Naive thymus-derived CD8-positive, alpha-beta T cell (primary cell): Measurements from ENCODE around the gene RNF34. TPM values are rescaled to one million over a fixed set of nuclear protein-coding genes. Genes with fewer than 3 reads are reported as not detected.

Experiments used
- ATAC-seq, 2 donors: fragments of 150-1000 bp; cut with Tn5 transposase in 1 of 2; sonication (Bioruptor Pico), chemical (Tn5 transposase) in 1 of 2; 1 replicate in 1 of 2; 2 replicates in 1 of 2; pipeline ENCODE4 v1.10.0; 2021; ENCODE audit warnings: mild to moderate bottlenecking in 2 of 2, moderate library complexity in 2 of 2
- POLR2A ChIA-PET: fragments of 350-600 bp; sonication (Branson Sonifier 250); formaldehyde crosslinking; loops from one replicate; lab custom pipeline; 2021; ENCODE audit warnings: antibody characterized with exemption; lab: Charles Lee
- DNase-seq, 10 donors: peaks; one replicate each; pipeline versions ENCODE4 v3.0.0 to v3.0.0-alpha.2; 2020 to 2022
- H3K27ac Mint-ChIP-seq, 10 donors: one replicate each; pipeline ENCODE4 v1.8.0; 2020 to 2022; ENCODE audit warnings: mild to moderate bottlenecking in 10 of 10, mixed read lengths in 10 of 10, moderate library complexity in 4 of 10, inconsistent platforms in 1 of 10
- H3K27me3 Mint-ChIP-seq, 5 donors: one replicate each; pipeline ENCODE4 v1.8.0; 2021 to 2022; ENCODE audit warnings: mixed read lengths in 5 of 5
- H3K36me3 Mint-ChIP-seq, 3 donors: one replicate each; pipeline ENCODE4 v1.8.0; 2020 to 2022; ENCODE audit warnings: mixed read lengths in 3 of 3, mild to moderate bottlenecking in 2 of 3, inconsistent platforms in 1 of 3
- H3K4me1 Mint-ChIP-seq, 4 donors: one replicate each; pipeline ENCODE4 v1.8.0; 2021 to 2022; ENCODE audit warnings: mixed read lengths in 4 of 4
- H3K4me3 Mint-ChIP-seq, 10 donors: one replicate each; pipeline ENCODE4 v1.8.0; 2020 to 2022; ENCODE audit warnings: mild to moderate bottlenecking in 10 of 10, mixed read lengths in 10 of 10, moderate library complexity in 6 of 10, inconsistent platforms in 1 of 10
- H3K9me3 Mint-ChIP-seq, 9 donors: one replicate each; pipeline ENCODE4 v1.8.0; 2020 to 2022; ENCODE audit warnings: mixed read lengths in 9 of 9, mild to moderate bottlenecking in 3 of 9, inconsistent platforms in 1 of 9, moderate library complexity in 1 of 9
- polyA plus RNA-seq, 3 donors: library from polyadenylated mRNA; unstranded; fragments of 300-500 nt; fragmentation: Illumina TruSeq; gene quantifications; one replicate each; pipeline ENCODE4 v1.2.3, GENCODE V29; 2021
- total RNA-seq, 8 experiments: library from RNA in 2 of 8; stranded (reverse) in 2 of 8; gene quantifications; one replicate each; pipeline ENCODE4 v1.2.3 and lab custom pipeline; 2021 to 2026

Gene RNF34
- total and polyA plus RNA-seq, 5 experiments from 2014 or later = 34.5 to 77.1 (median 49.0) TPM

DNA sequence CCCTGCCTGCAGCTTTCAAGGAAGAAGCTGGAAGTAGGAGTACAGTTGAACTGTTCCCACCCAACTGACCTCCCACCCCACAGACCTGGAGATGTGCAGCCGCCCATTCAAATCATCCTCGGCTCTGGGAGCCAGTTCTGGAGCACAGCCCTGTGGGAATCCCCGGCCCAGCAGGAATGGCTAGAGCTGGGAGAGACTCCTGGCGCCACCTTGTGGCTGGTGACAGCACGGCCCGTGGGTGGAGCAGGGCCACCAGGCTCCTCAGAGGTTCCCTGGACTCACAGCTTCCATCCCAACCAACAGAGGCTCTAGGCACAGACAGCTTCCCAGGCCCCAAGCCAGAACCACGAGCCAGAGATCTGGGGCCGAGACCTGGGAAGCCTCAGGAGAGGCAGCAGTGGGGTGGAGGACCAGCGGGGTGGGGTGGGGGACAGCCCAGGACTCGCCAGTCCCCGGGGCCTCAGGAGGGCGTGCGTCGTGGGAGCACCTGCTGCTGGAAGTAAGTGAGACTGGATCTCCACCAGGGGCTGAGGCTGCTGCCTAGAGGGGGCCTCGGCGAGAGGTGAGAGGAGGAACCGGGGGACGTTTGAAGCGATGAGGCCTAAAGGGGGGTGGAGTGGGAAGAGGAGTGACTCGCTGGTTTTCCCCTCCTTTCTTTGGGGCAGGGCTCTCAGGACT is 43.4 kb downstream of the RNF34 start:
- Mint-ChIP-seq H3K27ac (peak overlapping the region in 4 of 10 donors; percentile 40 to 78 (median 65)), H3K4me3 (no peak overlapping the region), H3K36me3 (peaks cover 0 to 68% (median 10%) of the 10 kb centered on the region in 3 donors), H3K9me3 (no peaks in the 10 kb centered on the region), H3K27me3 (no peaks in the 10 kb centered on the region), H3K4me1 (peaks cover 2 to 10% (median 7%) of the 10 kb centered on the region in 4 donors)
- ATAC-seq (peak; percentile 76 to 89), DNase-seq (peak in 9 of 10 donors; percentile 31 to 61 (median 55))
- POLR2A ChIA-PET = interaction anchor here (0.5 to 3.1 kb wide), 5 partner anchors 13 to 87 kb away, joined by 3 to 10 read pairs (median 4); partner anchors contain the start of gene RNF34

DNA sequence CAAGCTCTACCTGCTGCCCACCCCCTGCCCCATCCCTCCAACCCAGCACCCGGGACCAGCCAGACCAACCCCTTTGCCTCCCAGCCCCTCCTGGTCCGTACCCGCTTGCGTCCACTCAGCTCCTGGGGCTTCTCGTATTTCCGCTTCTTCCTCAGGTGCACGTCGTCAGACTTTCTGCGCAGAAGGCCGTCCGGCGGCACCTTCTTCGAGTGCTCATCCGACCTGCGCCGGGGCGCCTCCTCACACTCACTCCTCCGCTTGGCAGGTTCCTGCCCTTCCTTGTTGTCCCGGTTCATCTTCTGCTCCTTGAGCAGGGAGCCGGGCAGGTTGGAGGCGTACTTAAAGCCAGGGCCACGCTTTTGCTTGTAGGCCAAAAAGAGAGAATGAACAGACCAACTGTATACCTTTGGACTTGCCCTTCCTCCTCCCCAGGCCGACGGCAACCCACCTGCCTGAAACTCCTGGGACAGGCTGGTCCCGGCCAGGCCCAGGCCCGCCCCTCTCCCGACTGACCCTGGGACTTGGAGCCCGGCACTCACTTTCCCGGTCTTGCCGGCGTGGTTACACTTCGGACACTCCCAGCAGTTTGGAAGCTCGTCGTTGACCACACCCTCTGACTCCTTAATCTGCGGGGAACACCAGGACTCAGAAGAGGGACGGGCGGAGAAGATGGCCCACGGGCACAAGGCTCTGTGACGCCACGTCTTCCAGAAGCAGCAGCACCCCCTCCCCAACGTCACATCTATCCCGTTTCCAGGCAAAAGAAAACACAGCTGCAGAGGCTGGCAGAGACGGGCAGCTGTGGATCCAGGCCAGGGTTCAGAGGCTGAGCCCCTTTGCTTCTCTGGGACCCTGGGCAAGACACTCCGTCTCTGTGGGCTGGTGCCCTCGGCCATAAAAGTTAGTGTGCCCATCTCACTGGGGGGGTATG is 44.3 kb downstream of the RNF34 start:
- ATAC-seq (no peak), DNase-seq (no peak)
- no peaks in the 10 kb centered on the region for H3K9me3 Mint-ChIP-seq
- peak overlapping the region in 4 of 10 donors; percentile 54 to 65 (median 58) for H3K27ac Mint-ChIP-seq
- no peak overlapping the region for H3K4me3 Mint-ChIP-seq
- H3K27me3 Mint-ChIP-seq = no peaks in the 10 kb centered on the region
- peaks cover 6 to 16% (median 14%) of the 10 kb centered on the region in 4 donors for H3K4me1 Mint-ChIP-seq
- H3K36me3 Mint-ChIP-seq = peaks cover 0 to 68% (median 10%) of the 10 kb centered on the region in 3 donors
- POLR2A ChIA-PET = interaction anchor here (0.6 to 3.1 kb wide), 3 partner anchors 8 to 44 kb away, joined by 3 to 10 read pairs (median 4); partner anchors contain the start of gene RNF34

GRCh38 chr12:121444842-121445202 is 44.9 kb downstream of the RNF34 start:
- Mint-ChIP-seq H3K36me3 (peaks cover 0 to 68% (median 7%) of the 10 kb centered on the region in 3 donors), H3K9me3 (no peaks in the 10 kb centered on the region), H3K4me3 (no peak overlapping the region), H3K4me1 (peaks cover 6 to 21% (median 19%) of the 10 kb centered on the region in 4 donors), H3K27ac (peak overlapping the region in 3 of 10 donors; percentile 54 to 92 (median 55)), H3K27me3 (no peaks in the 10 kb centered on the region)
- DNase-seq = no peak
- ATAC-seq = no peak
- POLR2A ChIA-PET = interaction anchor here (0.6 to 1.9 kb wide), 2 partner anchors 9 to 15 kb away, joined by 3 to 4 read pairs; no protein-coding TSS in a partner anchor

DNA sequence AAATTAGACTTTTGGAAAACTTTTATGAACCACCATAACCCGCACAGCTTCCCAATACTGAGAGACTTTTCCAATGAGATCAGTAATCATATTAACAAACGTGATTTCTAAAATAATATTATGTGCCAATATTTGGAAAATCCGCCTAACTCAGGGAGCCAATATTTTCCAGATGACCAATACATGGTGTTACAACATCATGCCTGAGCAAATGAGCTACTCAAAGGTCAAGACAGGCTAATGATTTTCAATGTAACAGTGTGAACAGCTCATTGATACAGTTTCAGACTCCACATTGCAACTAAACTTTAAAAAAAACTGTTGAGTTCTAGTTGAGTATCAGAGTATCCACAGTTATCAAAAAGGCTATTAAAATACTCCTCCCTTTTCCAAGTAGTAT is 46.8 kb downstream of the RNF34 start:
- Mint-ChIP-seq H3K9me3 (no peaks in the 10 kb centered on the region), H3K27me3 (no peaks in the 10 kb centered on the region), H3K36me3 (peaks cover 0 to 63% (median 3%) of the 10 kb centered on the region in 3 donors), H3K4me3 (no peak overlapping the region), H3K4me1 (peaks cover 15 to 26% (median 18%) of the 10 kb centered on the region in 4 donors), H3K27ac (peak overlapping the region in 1 of 10 donors; percentile 75)
- POLR2A ChIA-PET = interaction anchor here (0.7 kb wide), 1 partner anchor 89 kb away, joined by 4 read pairs; no protein-coding TSS in a partner anchor
- ATAC-seq = no peak
- DNase-seq = no peak

GRCh38 chr12:121448771-121449315 is 48.9 kb downstream of the RNF34 start:
- ATAC-seq (no peak), DNase-seq (no peak)
- Mint-ChIP-seq H3K27me3 (no peaks in the 10 kb centered on the region), H3K9me3 (no peaks in the 10 kb centered on the region), H3K4me1 (peaks cover 13 to 28% (median 23%) of the 10 kb centered on the region in 4 donors), H3K4me3 (no peak overlapping the region), H3K27ac (peak overlapping the region in 3 of 10 donors; percentile 20 to 25 (median 25)), H3K36me3 (peaks cover 0 to 71% (median 0%) of the 10 kb centered on the region in 3 donors)
- POLR2A ChIA-PET = interaction anchor here (0.7 kb wide), 1 partner anchor 123 kb away, joined by 3 read pairs; no protein-coding TSS in a partner anchor

DNA sequence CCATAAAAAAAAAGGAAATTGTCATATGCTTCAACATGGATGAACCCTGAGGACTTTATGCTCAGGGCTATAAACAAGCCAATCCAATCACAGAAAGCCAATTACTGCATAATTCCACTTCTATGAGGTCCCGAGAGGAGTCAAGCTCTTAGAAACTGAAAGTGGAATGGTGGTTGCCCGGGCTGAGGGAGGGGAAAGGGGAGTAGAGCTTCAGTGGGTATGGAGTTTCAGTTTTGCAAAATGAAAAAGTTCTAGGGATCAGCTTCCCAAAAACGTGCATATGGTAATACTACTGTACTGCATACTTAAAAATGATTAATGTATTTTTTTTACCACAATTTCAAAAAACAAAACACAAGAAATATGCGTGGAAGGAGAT is 52.0 kb downstream of the RNF34 start:
- H3K4me3 Mint-ChIP-seq = no peak overlapping the region
- peaks cover 0 to 50% (median 0%) of the 10 kb centered on the region in 3 donors for H3K36me3 Mint-ChIP-seq
- no peaks in the 10 kb centered on the region for H3K27me3 Mint-ChIP-seq
- no peak for ATAC-seq
- no peak for DNase-seq
- H3K27ac Mint-ChIP-seq = peak overlapping the region in 3 of 10 donors; percentile 58 to 69 (median 63)
- POLR2A ChIA-PET = no interaction called here
- peaks cover 22 to 47% (median 45%) of the 10 kb centered on the region in 4 donors for H3K4me1 Mint-ChIP-seq
- no peaks in the 10 kb centered on the region for H3K9me3 Mint-ChIP-seq

- ATAC-seq (no peak), DNase-seq (no peak)
- Mint-ChIP-seq H3K36me3 (peaks cover 0 to 46% (median 0%) of the 10 kb centered on the region in 3 donors), H3K4me1 (peaks cover 25 to 51% (median 50%) of the 10 kb centered on the region in 4 donors), H3K27ac (peak overlapping the region in 3 of 10 donors; percentile 58 to 69 (median 63)), H3K9me3 (no peaks in the 10 kb centered on the region), H3K4me3 (no peak overlapping the region), H3K27me3 (no peaks in the 10 kb centered on the region)
- POLR2A ChIA-PET = interaction anchor here (1.0 kb wide), 1 partner anchor 112 kb away, joined by 3 read pairs; no protein-coding TSS in a partner anchor
Measured at GRCh38 chr12:121452340-121452984, 52.5 kb downstream of the RNF34 start.

GRCh38 chr12:121452985-121453360 is 53.1 kb downstream of the RNF34 start:
- POLR2A ChIA-PET = interaction anchor here (1.0 kb wide), 1 partner anchor 113 kb away, joined by 3 read pairs; no protein-coding TSS in a partner anchor
- Mint-ChIP-seq H3K9me3 (no peaks in the 10 kb centered on the region), H3K4me1 (peaks cover 28 to 56% (median 55%) of the 10 kb centered on the region in 4 donors), H3K36me3 (peaks cover 0 to 46% (median 0%) of the 10 kb centered on the region in 3 donors), H3K27me3 (no peaks in the 10 kb centered on the region), H3K27ac (no peak overlapping the region), H3K4me3 (no peak overlapping the region)
- no peak for ATAC-seq
- DNase-seq = no peak

DNA sequence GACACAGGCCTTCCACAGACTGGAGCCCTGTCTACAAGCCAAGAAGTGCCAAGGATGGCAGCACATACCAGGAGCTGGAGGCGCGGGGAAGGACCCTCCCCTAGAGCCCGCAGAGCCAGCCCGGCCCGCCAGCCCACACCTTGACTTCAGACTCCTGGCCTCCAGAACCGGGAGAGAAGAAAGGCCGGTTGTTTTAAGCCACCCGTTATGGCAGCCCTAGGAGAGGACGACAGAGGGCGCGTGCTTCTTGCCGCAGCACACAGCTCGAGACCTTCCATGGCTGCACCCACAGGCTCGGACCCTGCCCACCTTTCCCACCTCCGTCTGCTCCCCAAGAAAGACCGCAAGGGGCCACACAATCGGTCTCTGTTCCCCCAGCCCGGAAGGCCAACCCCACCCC is 53.7 kb downstream of the RNF34 start:
- no peaks in the 10 kb centered on the region for H3K27me3 Mint-ChIP-seq
- H3K9me3 Mint-ChIP-seq = no peaks in the 10 kb centered on the region
- ATAC-seq = no peak
- no peak overlapping the region for H3K4me3 Mint-ChIP-seq
- peaks cover 0 to 43% (median 0%) of the 10 kb centered on the region in 3 donors for H3K36me3 Mint-ChIP-seq
- POLR2A ChIA-PET = no interaction called here
- H3K27ac Mint-ChIP-seq = peak overlapping the region in 4 of 10 donors; percentile 34 to 76 (median 62)
- DNase-seq = no peak
- peaks cover 26 to 54% (median 53%) of the 10 kb centered on the region in 4 donors for H3K4me1 Mint-ChIP-seq

DNA sequence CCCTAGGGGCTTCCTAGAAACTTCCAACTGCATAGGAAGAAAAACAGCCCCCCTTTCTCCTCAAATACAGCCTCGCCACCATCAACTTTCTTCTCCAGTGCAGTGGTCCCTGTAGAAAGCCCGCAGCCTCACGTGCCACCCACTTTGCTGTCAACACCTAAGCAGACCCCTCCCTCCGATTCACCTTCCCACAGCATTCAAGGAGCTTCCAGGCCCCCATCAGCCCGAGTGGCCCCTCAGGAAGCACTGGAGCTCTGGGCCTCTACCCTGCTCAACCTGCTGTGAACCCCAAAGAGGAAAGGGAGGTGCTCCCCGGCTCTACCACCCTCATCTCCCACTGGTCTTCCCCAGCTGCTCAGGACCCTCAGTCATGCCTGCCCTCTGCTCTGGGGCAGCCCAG is 55.0 kb downstream of the RNF34 start:
- H3K4me3 Mint-ChIP-seq = no peak overlapping the region
- peak overlapping the region in 4 of 10 donors; percentile 10 to 84 (median 57) for H3K27ac Mint-ChIP-seq
- peaks cover 0 to 30% (median 0%) of the 10 kb centered on the region in 3 donors for H3K36me3 Mint-ChIP-seq
- no peak for DNase-seq
- no peaks in the 10 kb centered on the region for H3K9me3 Mint-ChIP-seq
- H3K27me3 Mint-ChIP-seq = no peaks in the 10 kb centered on the region
- POLR2A ChIA-PET = no interaction called here
- no peak for ATAC-seq
- H3K4me1 Mint-ChIP-seq = peaks cover 18 to 60% (median 46%) of the 10 kb centered on the region in 4 donors

- no peak for ATAC-seq
- Mint-ChIP-seq H3K36me3 (peaks cover 0 to 23% (median 0%) of the 10 kb centered on the region in 3 donors), H3K4me3 (no peak overlapping the region), H3K27me3 (no peaks in the 10 kb centered on the region), H3K9me3 (no peaks in the 10 kb centered on the region), H3K4me1 (peaks cover 20 to 66% (median 52%) of the 10 kb centered on the region in 4 donors), H3K27ac (peak overlapping the region in 2 of 10 donors; percentile 31 to 40)
- POLR2A ChIA-PET = no interaction called here
- no peak for DNase-seq
Measured at GRCh38 chr12:121455766-121456420, 56.0 kb downstream of the RNF34 start.
